NCI-H187 (cell line): ENCODE data around the gene CDCP1.
"Not testable (repeated sequence)": the region's sequence is repeated elsewhere in the genome, so short reads cannot be mapped to it uniquely, and the experiment has no call there.

Source experiments
- DNase-seq, 2 experiments: peaks; one replicate each; lab custom pipeline; 2025; lab: John Stamatoyannopoulos, UW

The CDCP1 gene

GRCh38 chr3:45084361-45084760, 61.8 kb downstream of the CDCP1 start:
- DNase-seq: no peak

GRCh38 chr3:45083023-45083422, 63.2 kb downstream of the CDCP1 start:
- DNase-seq: no peak

GRCh38 chr3:45082142-45082538, 64.0 kb downstream of the CDCP1 start:
- DNase-seq: no peak

GRCh38 chr3:45081506-45082141, 64.6 kb downstream of the CDCP1 start:
- no peak for DNase-seq

GRCh38 chr3:45080824-45081223, 65.4 kb downstream of the CDCP1 start:
- no peak for DNase-seq

GRCh38 chr3:45079715-45080114, 66.5 kb downstream of the CDCP1 start:
- no peak for DNase-seq

GRCh38 chr3:45078910-45079522, 67.2 kb downstream of the CDCP1 start:
- DNase-seq: no peak

- DNase-seq: not testable (repeated sequence)
Measured at GRCh38 chr3:45078256-45078655, 67.9 kb downstream of the CDCP1 start.

GRCh38 chr3:45075821-45076625, 70.2 kb downstream of the CDCP1 start:
- no peak for DNase-seq

- DNase-seq: no peak
Measured at GRCh38 chr3:45071075-45071474, 75.1 kb downstream of the CDCP1 start.

- DNase-seq: no peak
Measured at GRCh38 chr3:45067941-45068340, 78.2 kb downstream of the CDCP1 start.

GRCh38 chr3:45067486-45067885, 78.7 kb downstream of the CDCP1 start:
- DNase-seq: no peak

GRCh38 chr3:45066109-45066801, 79.9 kb downstream of the CDCP1 start:
- DNase-seq: no peak

GRCh38 chr3:45065373-45065720, 80.8 kb downstream of the CDCP1 start:
- DNase-seq: no peak

- no peak for DNase-seq
Measured at GRCh38 chr3:45064512-45065372, 81.4 kb downstream of the CDCP1 start.

GRCh38 chr3:45062697-45063070, 83.5 kb downstream of the CDCP1 start:
- DNase-seq: no peak

- DNase-seq: no peak
Measured at GRCh38 chr3:45060165-45060892, 85.8 kb downstream of the CDCP1 start.

GRCh38 chr3:45059132-45059531, 87.0 kb downstream of the CDCP1 start:
- no peak for DNase-seq

- no peak for DNase-seq
Measured at GRCh38 chr3:45057557-45057956, 88.6 kb downstream of the CDCP1 start.

GRCh38 chr3:45056608-45057301, 89.4 kb downstream of the CDCP1 start:
- DNase-seq: no peak
